Measurements from ENCODE around the gene RTL10. TPM values are rescaled to one million over a fixed set of nuclear protein-coding genes. Genes with fewer than 3 reads are reported as not detected.
"Not testable (repeated sequence)": the region's sequence is repeated elsewhere in the genome, so short reads cannot be mapped to it uniquely, and the experiment has no call there.

RTL10 gene
- total RNA-seq, 1 donor from 2014 or later: 20.0 TPM

GRCh38 chr22:19884161-19884953, 29.7 kb upstream of the RTL10 start:
- no peak overlapping the region for H3K27ac Mint-ChIP-seq
- no peak overlapping the region for H3K4me3 Mint-ChIP-seq
- no peaks in the 10 kb centered on the region for H3K36me3 Mint-ChIP-seq (ENCODE audit: low read depth)
- no peaks in the 10 kb centered on the region for H3K27me3 Mint-ChIP-seq
- no peak for DNase-seq
- intact Hi-C loops (cut with micrococcal nuclease): no loop called here
- H3K9me3 Mint-ChIP-seq: no peaks in the 10 kb centered on the region
- H3K4me1 Mint-ChIP-seq: peaks cover 16% of the 10 kb centered on the region

DNA sequence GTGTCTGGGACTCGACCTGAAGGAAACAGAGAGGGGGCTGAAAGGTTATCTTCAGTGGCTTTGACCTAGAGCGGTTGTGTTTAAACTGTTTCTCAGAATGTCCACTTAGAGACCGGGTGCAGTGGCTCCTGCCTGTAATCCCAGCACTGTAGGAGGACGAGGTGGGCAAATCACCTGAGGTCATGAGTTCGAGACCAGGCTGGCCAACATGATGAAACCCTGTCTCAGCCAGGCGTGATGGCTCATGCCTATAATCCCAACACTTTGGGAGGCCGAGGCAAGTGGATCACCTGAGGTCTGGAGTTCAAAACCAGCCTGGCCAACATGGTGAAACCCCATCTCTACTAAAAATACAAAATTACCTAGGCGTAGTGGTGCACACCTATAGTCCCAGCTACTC, 28.8 kb upstream of the RTL10 start:
- H3K9me3 Mint-ChIP-seq; intact Hi-C loops (cut with micrococcal nuclease); H3K4me3 Mint-ChIP-seq; H3K27me3 Mint-ChIP-seq; DNase-seq; H3K27ac Mint-ChIP-seq; H3K36me3 Mint-ChIP-seq (ENCODE audit: low read depth): not testable (repeated sequence)
- H3K4me1 Mint-ChIP-seq: peaks cover 16% of the 10 kb centered on the region

DNA sequence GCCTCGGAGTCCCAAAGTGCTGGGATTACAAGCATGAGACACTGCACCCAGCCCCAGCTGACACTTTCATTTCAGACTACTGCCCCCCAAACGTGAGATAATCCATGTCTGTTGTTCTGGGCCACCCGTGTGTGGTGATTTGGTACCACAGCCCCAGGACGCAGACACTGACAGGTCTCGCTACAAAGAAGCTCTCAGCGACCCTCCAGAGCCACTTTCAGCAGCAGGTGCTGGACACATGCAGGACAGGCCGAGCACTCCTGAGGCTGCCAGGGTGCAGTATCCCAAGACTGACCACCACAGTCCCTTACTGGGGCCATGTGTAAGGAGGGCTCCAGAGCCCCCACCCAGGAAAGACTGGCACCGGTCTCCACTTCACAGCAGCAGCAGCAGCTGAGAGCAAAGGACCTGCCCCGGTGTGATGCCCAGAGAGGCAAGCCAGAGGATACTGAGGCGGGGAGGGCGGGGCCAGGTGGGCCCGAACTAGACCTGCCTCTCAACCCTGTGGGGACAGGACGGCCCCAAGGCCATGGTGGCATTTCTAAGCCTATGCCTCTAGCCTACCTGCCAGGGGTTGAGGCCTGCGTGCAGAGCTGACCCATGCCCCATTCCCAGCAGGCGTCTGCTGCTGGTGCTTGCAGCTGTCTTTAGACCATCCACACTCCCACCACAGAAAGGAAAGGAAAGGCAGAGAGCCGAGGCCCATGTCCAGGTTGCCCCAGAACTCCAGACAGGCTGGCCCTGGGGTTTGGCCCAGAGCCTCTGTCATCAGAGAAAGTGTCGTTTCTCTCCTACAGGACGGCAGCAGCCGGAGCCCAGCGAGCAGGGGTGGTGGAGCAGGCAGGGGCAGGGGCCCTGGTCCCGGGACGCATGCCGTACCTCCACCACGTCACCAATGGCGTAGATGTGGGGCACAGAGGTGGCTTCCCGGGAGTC, 28.0 kb upstream of the RTL10 start:
- DNase-seq: no peak
- Mint-ChIP-seq H3K27me3 (no peaks in the 10 kb centered on the region), H3K9me3 (no peaks in the 10 kb centered on the region), H3K36me3 (ENCODE audit: low read depth) (no peaks in the 10 kb centered on the region), H3K27ac (no peak overlapping the region), H3K4me1 (peaks cover 16% of the 10 kb centered on the region), H3K4me3 (no peak overlapping the region)
- intact Hi-C loops (cut with micrococcal nuclease): no loop called here

DNA sequence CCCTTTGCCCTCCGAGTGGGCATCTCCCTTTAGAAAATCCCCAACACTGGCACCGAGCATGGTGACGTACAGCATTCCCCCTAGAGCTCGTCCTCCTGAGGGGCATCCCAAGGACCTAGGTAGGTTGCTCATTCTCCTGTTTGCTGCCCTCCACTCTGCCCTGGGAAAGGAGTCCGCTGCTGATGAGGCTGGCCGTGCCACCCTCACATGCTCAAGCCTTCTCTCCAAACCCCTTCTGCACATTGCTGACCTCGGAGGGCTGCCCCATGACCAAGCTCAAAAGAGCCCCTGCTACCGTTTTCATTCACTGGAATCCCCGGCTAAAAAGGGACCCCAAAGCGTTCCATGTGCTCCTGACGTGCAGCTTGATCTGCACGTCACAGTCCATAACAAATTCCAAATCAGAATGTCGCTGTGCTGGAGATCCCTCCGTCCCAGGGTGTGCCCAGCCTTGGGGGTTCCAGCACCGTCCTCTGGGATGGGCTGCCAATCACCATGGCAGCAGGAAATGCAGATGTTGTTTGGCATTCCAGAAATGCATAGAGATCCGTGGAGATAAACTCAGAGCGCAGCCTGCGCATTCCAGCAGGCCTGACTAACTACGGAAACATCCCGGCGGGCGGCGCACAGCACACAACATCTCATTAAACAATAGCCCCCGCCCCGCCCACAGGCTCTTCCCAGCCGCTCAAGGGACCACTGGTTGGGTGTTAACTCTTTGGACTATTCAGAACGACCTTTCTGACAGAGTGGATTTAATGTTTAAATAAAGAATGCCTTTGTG, 26.3 kb upstream of the RTL10 start:
- Mint-ChIP-seq H3K9me3 (no peaks in the 10 kb centered on the region), H3K36me3 (ENCODE audit: low read depth) (no peaks in the 10 kb centered on the region), H3K27me3 (no peaks in the 10 kb centered on the region), H3K4me3 (no peak overlapping the region), H3K27ac (no peak overlapping the region), H3K4me1 (peaks cover 4% of the 10 kb centered on the region)
- DNase-seq: no peak
- intact Hi-C loops (cut with micrococcal nuclease): no loop called here

GRCh38 chr22:19879992-19880785, 25.5 kb upstream of the RTL10 start:
- H3K36me3 Mint-ChIP-seq (ENCODE audit: low read depth): no peaks in the 10 kb centered on the region
- no peak overlapping the region for H3K4me3 Mint-ChIP-seq
- intact Hi-C loops (cut with micrococcal nuclease): no loop called here
- no peaks in the 10 kb centered on the region for H3K9me3 Mint-ChIP-seq
- H3K27ac Mint-ChIP-seq: no peak overlapping the region
- H3K4me1 Mint-ChIP-seq: no peaks in the 10 kb centered on the region
- H3K27me3 Mint-ChIP-seq: no peaks in the 10 kb centered on the region
- DNase-seq: no peak

GRCh38 chr22:19879643-19879991, 24.9 kb upstream of the RTL10 start:
- intact Hi-C loops (cut with micrococcal nuclease): no loop called here
- no peak for DNase-seq
- H3K4me3 Mint-ChIP-seq: no peak overlapping the region
- no peaks in the 10 kb centered on the region for H3K4me1 Mint-ChIP-seq
- H3K27me3 Mint-ChIP-seq: no peaks in the 10 kb centered on the region
- no peaks in the 10 kb centered on the region for H3K9me3 Mint-ChIP-seq
- H3K36me3 Mint-ChIP-seq (ENCODE audit: low read depth): no peaks in the 10 kb centered on the region
- H3K27ac Mint-ChIP-seq: no peak overlapping the region

- H3K4me1 Mint-ChIP-seq: peaks cover 4% of the 10 kb centered on the region
- H3K4me3 Mint-ChIP-seq: no peak overlapping the region
- no peaks in the 10 kb centered on the region for H3K27me3 Mint-ChIP-seq
Observed at GRCh38 chr22:19879246-19879570, 24.5 kb upstream of the RTL10 start.

GRCh38 chr22:19878461-19879245, 24.0 kb upstream of the RTL10 start:
- DNase-seq: no peak
- no peaks in the 10 kb centered on the region for H3K9me3 Mint-ChIP-seq
- no peaks in the 10 kb centered on the region for H3K36me3 Mint-ChIP-seq (ENCODE audit: low read depth)
- H3K4me1 Mint-ChIP-seq: peaks cover 7% of the 10 kb centered on the region
- H3K27ac Mint-ChIP-seq: no peak overlapping the region
- intact Hi-C loops (cut with micrococcal nuclease): no loop called here
- H3K27me3 Mint-ChIP-seq: no peaks in the 10 kb centered on the region
- no peak overlapping the region for H3K4me3 Mint-ChIP-seq

More at GRCh38 chr22:19879246-19879570, 24.5 kb upstream of the RTL10 start:
- intact Hi-C loops (cut with micrococcal nuclease): no loop called here
- no peak for DNase-seq
- Mint-ChIP-seq H3K9me3 (no peaks in the 10 kb centered on the region), H3K36me3 (ENCODE audit: low read depth) (no peaks in the 10 kb centered on the region), H3K27ac (no peak overlapping the region)

GRCh38 chr22:19877626-19878339, 23.1 kb upstream of the RTL10 start:
- Mint-ChIP-seq H3K4me3 (no peak overlapping the region), H3K4me1 (peaks cover 7% of the 10 kb centered on the region), H3K36me3 (ENCODE audit: low read depth) (no peaks in the 10 kb centered on the region), H3K27me3 (no peaks in the 10 kb centered on the region), H3K27ac (no peak overlapping the region), H3K9me3 (no peaks in the 10 kb centered on the region)
- intact Hi-C loops (cut with micrococcal nuclease): no loop called here
- DNase-seq: no peak

- Mint-ChIP-seq H3K27ac (no peak overlapping the region), H3K36me3 (ENCODE audit: low read depth) (no peaks in the 10 kb centered on the region), H3K4me1 (peaks cover 7% of the 10 kb centered on the region), H3K9me3 (no peaks in the 10 kb centered on the region), H3K4me3 (no peak overlapping the region), H3K27me3 (no peaks in the 10 kb centered on the region)
- DNase-seq: no peak
- intact Hi-C loops (cut with micrococcal nuclease): no loop called here
Observed at GRCh38 chr22:19876941-19877625, 22.4 kb upstream of the RTL10 start.

DNA sequence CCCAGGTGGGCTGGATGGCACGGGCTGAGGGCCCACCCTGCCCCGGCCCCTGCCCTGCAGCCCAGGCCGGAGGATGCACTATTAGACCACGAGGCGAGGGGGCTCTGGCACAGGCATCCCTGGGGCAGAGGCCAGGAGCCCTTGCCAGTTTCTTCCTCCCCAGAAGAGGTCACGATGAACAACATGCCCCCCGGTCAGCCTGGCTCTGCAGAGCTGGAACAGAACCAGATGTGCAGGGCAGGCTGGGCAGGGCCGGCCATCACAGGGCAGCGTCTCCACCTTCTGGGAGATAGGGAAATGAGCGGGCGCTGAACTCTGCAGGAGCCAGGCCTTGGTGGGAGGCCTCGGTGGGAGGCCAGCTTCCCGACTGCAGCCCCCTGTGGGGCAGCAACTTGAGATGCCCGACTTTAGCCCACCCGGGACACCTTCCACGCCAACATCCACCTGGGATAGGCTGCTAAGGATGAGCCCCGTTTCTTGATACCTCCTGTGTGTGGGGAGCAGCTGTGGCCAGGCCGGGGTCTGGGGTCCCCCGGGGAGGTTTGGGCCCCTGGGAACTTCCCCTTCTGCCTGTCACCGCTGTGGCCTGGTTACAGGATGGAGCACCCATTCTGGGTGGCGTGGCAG, 21.8 kb upstream of the RTL10 start:
- no peaks in the 10 kb centered on the region for H3K27me3 Mint-ChIP-seq
- no peak for DNase-seq

More for the DNA sequence above, 21.8 kb upstream of the RTL10 start:
- Mint-ChIP-seq H3K36me3 (ENCODE audit: low read depth) (no peaks in the 10 kb centered on the region), H3K27ac (no peak overlapping the region), H3K9me3 (no peaks in the 10 kb centered on the region), H3K4me1 (peaks cover 7% of the 10 kb centered on the region), H3K4me3 (no peak overlapping the region)
- intact Hi-C loops (cut with micrococcal nuclease): no loop called here

Measured in activated CD4-positive, alpha-beta T cell treated with anti-CD3 and anti-CD28 coated beads, Interleukin-2, amount 10 ng/mL, durations not matched to agents 24 days and 14 days (primary cell).